ENCODE results near the gene UBR4. TPM values are rescaled to one million over a fixed set of nuclear protein-coding genes. Genes with fewer than 3 reads are reported as not detected.

The UBR4 gene
- polyA plus RNA-seq, 1 donor from 2014 or later: 49.7 TPM

- Histone ChIP-seq H3K9ac (ENCODE audit: low read length) (no peak overlapping the region), H3K9me3 (ENCODE audit: low read length) (no peaks in the 10 kb centered on the region), H3K4me3 (ENCODE audit: low read length) (no peak overlapping the region), H4K20me1 (ENCODE audit: insufficient read depth) (no peaks in the 10 kb centered on the region), H3F3A (ENCODE audit: insufficient read depth, low read length, poor library complexity, severe bottlenecking) (no peaks in the 10 kb centered on the region), H3K9me2 (ENCODE audit: insufficient read depth, low read length) (no peaks in the 10 kb centered on the region), H3K79me2 (replicated peaks; ENCODE audit: insufficient read depth, low read length) (no peaks in the 10 kb centered on the region), H3K36me3 (ENCODE audit: insufficient read depth, low read length) (no peaks in the 10 kb centered on the region), H3K27ac (ENCODE audit: low read length) (no peak overlapping the region), H3K4me2 (ENCODE audit: low read length) (no peak overlapping the region), H3K27me3 (ENCODE audit: insufficient read depth, low read depth, low read length) (no peaks in the 10 kb centered on the region), H2AFZ (ENCODE audit: low read depth, low read length) (no peak overlapping the region)
- no peak for TF ChIP-seq EZH2 (IDR thresholded peaks at IDR 0.05; ENCODE audit: borderline replicate concordance, insufficient read depth, low read length, poor library complexity, severe bottlenecking)
- TF ChIP-seq MXI1 (conservative IDR thresholded peaks at IDR 0.05; ENCODE audit: poor library complexity, severe bottlenecking): no peak
- TF ChIP-seq TAF1 (IDR thresholded peaks at IDR 0.05; ENCODE audit: low read depth): no peak
- TF ChIP-seq POLR2AphosphoS5 (IDR thresholded peaks at IDR 0.05): no peak
- no peak for TF ChIP-seq CTCF (IDR thresholded peaks at IDR 0.05; ENCODE audit: poor library complexity, severe bottlenecking)
- TF ChIP-seq RAD21 (conservative IDR thresholded peaks at IDR 0.05): no peak
Measured at GRCh38 chr1:19057784-19058475, 152.1 kb downstream of the UBR4 start.

- H3F3A ChIP-seq (ENCODE audit: insufficient read depth, low read length, poor library complexity, severe bottlenecking): no peaks in the 10 kb centered on the region
- H3K27me3 ChIP-seq (ENCODE audit: insufficient read depth, low read depth, low read length): no peaks in the 10 kb centered on the region
- H3K4me3 ChIP-seq (ENCODE audit: low read length): no peak overlapping the region
- TF ChIP-seq REST (IDR thresholded peaks at IDR 0.05; ENCODE audit: borderline replicate concordance): no peak
- no peak for TF ChIP-seq CTCF (IDR thresholded peaks at IDR 0.05; ENCODE audit: poor library complexity, severe bottlenecking)
- no peak for TF ChIP-seq EZH2 (IDR thresholded peaks at IDR 0.05; ENCODE audit: borderline replicate concordance, insufficient read depth, low read length, poor library complexity, severe bottlenecking)
- no peak for TF ChIP-seq MXI1 (conservative IDR thresholded peaks at IDR 0.05; ENCODE audit: poor library complexity, severe bottlenecking)
- TF ChIP-seq EP300 (conservative IDR thresholded peaks at IDR 0.05; ENCODE audit: poor library complexity, severe bottlenecking): no peak
- no peak for TF ChIP-seq POLR2AphosphoS5 (IDR thresholded peaks at IDR 0.05)
- no peak for TF ChIP-seq SMC3 (conservative IDR thresholded peaks at IDR 0.05; ENCODE audit: poor library complexity)
- no peak for TF ChIP-seq TAF1 (IDR thresholded peaks at IDR 0.05; ENCODE audit: low read depth)
- no peak for TF ChIP-seq RAD21 (conservative IDR thresholded peaks at IDR 0.05)
- no peak overlapping the region for H3K9ac ChIP-seq (ENCODE audit: low read length)
- no peaks in the 10 kb centered on the region for H3K9me3 ChIP-seq (ENCODE audit: low read length)
- no peaks in the 10 kb centered on the region for H3K9me2 ChIP-seq (ENCODE audit: insufficient read depth, low read length)
- no peak overlapping the region for H3K27ac ChIP-seq (ENCODE audit: low read length)
- no peak overlapping the region for H2AFZ ChIP-seq (ENCODE audit: low read depth, low read length)
- no peaks in the 10 kb centered on the region for H3K79me2 ChIP-seq (replicated peaks; ENCODE audit: insufficient read depth, low read length)
- H3K4me2 ChIP-seq (ENCODE audit: low read length): no peak overlapping the region
- no peaks in the 10 kb centered on the region for H3K36me3 ChIP-seq (ENCODE audit: insufficient read depth, low read length)
- H4K20me1 ChIP-seq (ENCODE audit: insufficient read depth): no peaks in the 10 kb centered on the region
Measured at GRCh38 chr1:19057182-19057779, 152.8 kb downstream of the UBR4 start.
